ENCODE results near the gene ZRANB3. TPM values are rescaled to one million over a fixed set of nuclear protein-coding genes. Genes with fewer than 3 reads are reported as not detected.
"Not testable (repeated sequence)": the region's sequence is repeated elsewhere in the genome, so short reads cannot be mapped to it uniquely, and the experiment has no call there.

Gene ZRANB3
- total RNA-seq, 3 donors from 2014 or later = 3.2 to 6.1 (median 5.6) TPM

DNA sequence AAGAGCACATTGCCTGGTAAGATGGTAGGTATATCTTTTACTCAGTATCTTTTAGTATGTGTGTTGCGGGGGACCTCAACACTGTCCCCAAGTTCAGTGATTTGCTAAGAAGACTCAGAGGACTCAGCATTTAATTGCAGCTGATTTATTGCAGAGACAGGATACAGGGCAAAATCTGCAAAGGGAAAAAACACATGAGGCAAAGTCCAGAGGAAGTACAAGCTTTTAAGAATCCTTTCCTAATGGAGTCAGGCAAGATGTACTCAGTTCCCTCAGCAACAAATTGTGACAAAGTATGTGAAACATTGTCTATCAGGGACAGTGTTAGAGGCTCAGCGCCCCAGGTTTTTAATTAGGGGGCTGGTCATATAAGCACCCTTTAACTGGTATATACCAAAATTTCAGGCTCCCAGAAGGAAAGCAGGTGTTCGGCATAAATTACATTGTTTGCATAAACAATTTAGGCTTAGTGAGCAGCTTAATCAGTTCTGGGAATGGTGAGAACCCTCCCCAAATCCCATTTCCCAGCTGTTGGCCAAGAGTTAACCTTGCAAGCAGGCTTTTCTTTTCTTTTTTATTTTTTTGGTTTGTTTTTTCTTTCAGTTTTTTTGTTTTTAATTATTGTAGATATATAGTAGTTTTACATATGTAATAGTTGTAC, 437.2 kb downstream of the ZRANB3 start:
- intact Hi-C loops (cut with DNase I; ENCODE audit: low total_unique reads) = no loop called here
- no peaks in the 10 kb centered on the region for H3K4me1 ChIP-seq

DNA sequence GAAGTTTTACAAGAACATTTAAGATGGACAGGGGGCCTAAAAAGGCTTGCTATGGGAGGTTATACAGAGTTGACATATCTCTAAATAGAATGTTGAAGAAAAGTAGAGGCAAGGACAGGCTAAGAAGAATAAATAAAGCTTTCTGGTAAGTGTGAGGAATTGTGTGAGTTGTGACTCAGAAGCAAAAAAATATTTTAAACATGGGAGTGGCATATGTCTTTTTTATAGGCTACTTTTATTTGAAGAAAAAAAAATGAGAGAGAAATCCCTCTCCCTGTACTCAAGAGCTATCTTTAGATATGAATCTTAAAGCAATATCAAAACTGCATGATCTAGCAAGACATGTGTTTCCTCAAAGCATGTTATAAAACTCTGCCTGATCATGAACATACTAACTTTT, 437.8 kb downstream of the ZRANB3 start:
- no peak overlapping the region for H3K4me3 ChIP-seq
- TF ChIP-seq, protein P1, sequence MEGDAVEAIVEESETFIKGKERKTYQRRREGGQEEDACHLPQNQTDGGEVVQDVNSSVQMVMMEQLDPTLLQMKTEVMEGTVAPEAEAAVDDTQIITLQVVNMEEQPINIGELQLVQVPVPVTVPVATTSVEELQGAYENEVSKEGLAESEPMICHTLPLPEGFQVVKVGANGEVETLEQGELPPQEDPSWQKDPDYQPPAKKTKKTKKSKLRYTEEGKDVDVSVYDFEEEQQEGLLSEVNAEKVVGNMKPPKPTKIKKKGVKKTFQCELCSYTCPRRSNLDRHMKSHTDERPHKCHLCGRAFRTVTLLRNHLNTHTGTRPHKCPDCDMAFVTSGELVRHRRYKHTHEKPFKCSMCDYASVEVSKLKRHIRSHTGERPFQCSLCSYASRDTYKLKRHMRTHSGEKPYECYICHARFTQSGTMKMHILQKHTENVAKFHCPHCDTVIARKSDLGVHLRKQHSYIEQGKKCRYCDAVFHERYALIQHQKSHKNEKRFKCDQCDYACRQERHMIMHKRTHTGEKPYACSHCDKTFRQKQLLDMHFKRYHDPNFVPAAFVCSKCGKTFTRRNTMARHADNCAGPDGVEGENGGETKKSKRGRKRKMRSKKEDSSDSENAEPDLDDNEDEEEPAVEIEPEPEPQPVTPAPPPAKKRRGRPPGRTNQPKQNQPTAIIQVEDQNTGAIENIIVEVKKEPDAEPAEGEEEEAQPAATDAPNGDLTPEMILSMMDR (IDR thresholded peaks at IDR 0.05) = no peak
- TF ChIP-seq POLR2A (IDR thresholded peaks at IDR 0.05) (no peak), POLR2AphosphoS5 (IDR thresholded peaks at IDR 0.05) (no peak)
- no peak overlapping the region for H3K27ac ChIP-seq
- H3K27me3 ChIP-seq = no peaks in the 10 kb centered on the region
- peaks cover 4% of the 10 kb centered on the region for H3K36me3 ChIP-seq
- peaks cover 0 to 8% of the 10 kb centered on the region in 2 donors for H3K9me3 ChIP-seq
- no peak for DNase-seq (ENCODE audit: low spot score in 2 of 2)
- no peaks in the 10 kb centered on the region for H3K4me1 ChIP-seq
- intact Hi-C loops (cut with DNase I; ENCODE audit: low total_unique reads) = no loop called here

More for the DNA sequence above, 437.2 kb downstream of the ZRANB3 start:
- Histone ChIP-seq H3K36me3 (peaks cover 4% of the 10 kb centered on the region), H3K9me3 (peaks cover 0 to 8% of the 10 kb centered on the region in 2 donors), H3K4me3 (no peak overlapping the region), H3K27me3 (no peaks in the 10 kb centered on the region), H3K27ac (no peak overlapping the region)
- TF ChIP-seq POLR2AphosphoS5 (IDR thresholded peaks at IDR 0.05) (no peak), POLR2A (IDR thresholded peaks at IDR 0.05) (no peak)
- TF ChIP-seq, protein P1 (IDR thresholded peaks at IDR 0.05) = no peak
- DNase-seq (ENCODE audit: low spot score in 2 of 2) = no peak

- intact Hi-C loops (cut with DNase I; ENCODE audit: low total_unique reads) = no loop called here
These were observed 439.3 kb downstream of the ZRANB3 start for GRCh38 chr2:135091681-135092080.

DNA sequence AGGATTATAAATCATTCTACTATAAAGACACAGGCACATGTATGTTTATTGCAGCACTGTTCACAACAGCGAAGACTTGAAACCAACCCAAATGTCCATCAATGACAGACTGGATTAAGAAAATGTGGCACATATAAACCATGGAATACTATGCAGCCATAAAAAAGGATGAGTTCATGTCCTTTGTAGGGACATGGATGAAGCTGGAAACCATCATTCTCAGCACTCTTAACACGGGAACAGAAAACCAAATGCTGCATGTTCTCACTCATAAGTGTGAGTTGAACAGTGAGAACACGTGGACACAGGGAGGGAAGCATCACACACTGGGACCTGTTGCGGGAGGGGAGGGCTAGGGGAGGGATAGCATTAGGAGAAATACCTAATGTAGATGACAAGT, 441.4 kb downstream of the ZRANB3 start:
- H3K9me3 ChIP-seq; H3K4me1 ChIP-seq; H3K27me3 ChIP-seq; H3K27ac ChIP-seq; intact Hi-C loops (cut with DNase I; ENCODE audit: low total_unique reads); DNase-seq (ENCODE audit: low spot score in 2 of 2); H3K4me3 ChIP-seq; H3K36me3 ChIP-seq: not testable (repeated sequence)

More at GRCh38 chr2:135091681-135092080, 439.3 kb downstream of the ZRANB3 start:
- TF ChIP-seq POLR2A (IDR thresholded peaks at IDR 0.05) (no peak), POLR2AphosphoS5 (IDR thresholded peaks at IDR 0.05) (no peak)
- TF ChIP-seq, protein P1 (IDR thresholded peaks at IDR 0.05) = no peak
- no peak for DNase-seq (ENCODE audit: low spot score in 2 of 2)
- Histone ChIP-seq H3K36me3 (peaks cover 4% of the 10 kb centered on the region), H3K27ac (no peak overlapping the region), H3K9me3 (peaks cover 0 to 8% of the 10 kb centered on the region in 2 donors), H3K4me1 (no peaks in the 10 kb centered on the region), H3K4me3 (no peak overlapping the region), H3K27me3 (no peaks in the 10 kb centered on the region)

Other genes starting within 250 kb of the ZRANB3 start
- 10 to 100 TPM; 14.6 to 21.6 (median 17.7) TPM for gene R3HDM1, start 266 bp upstream of the ZRANB3 start, total RNA-seq
- gene UBXN4, start 210.6 kb upstream of the ZRANB3 start, total RNA-seq = 100 to 1,000 TPM in 1 of 3 donors, 10 to 100 TPM in 2; 70.2 to 101 (median 89.1) TPM